Measurements from ENCODE around the gene ZNF784. TPM values are rescaled to one million over a fixed set of nuclear protein-coding genes. Genes with fewer than 3 reads are reported as not detected.
"Not testable (repeated sequence)": the region's sequence is repeated elsewhere in the genome, so short reads cannot be mapped to it uniquely, and the experiment has no call there.

The ZNF784 gene
- total RNA-seq, 1 experiment from 2014 or later: 3.6 TPM

- peak; percentile 75 for DNase-seq (ENCODE audit: low read depth)
- in situ Hi-C loops (cut with HindIII; ENCODE audit: low pct_unique_long_range_greater_than_20kb, low sequenced_read_pairs): no loop called here
These were observed 43.1 kb downstream of the ZNF784 start for GRCh38 chr19:55581145-55581822.

GRCh38 chr19:55580628-55581144, 43.7 kb downstream of the ZNF784 start, which contains the start of gene ZNF579:
Gene ZNF579 (minus strand): TSS chr19:55580848. CDS start chr19:55579639, 1,209 bp downstream.
- in situ Hi-C loops (cut with HindIII; ENCODE audit: low pct_unique_long_range_greater_than_20kb, low sequenced_read_pairs): no loop called here
- peak; percentile 78 for DNase-seq (ENCODE audit: low read depth)

GRCh38 chr19:55579766-55580621, 44.4 kb downstream of the ZNF784 start:
- peak; percentile 26 for DNase-seq (ENCODE audit: low read depth)
- in situ Hi-C loops (cut with HindIII; ENCODE audit: low pct_unique_long_range_greater_than_20kb, low sequenced_read_pairs): no loop called here

- DNase-seq (ENCODE audit: low read depth): no peak
- in situ Hi-C loops (cut with HindIII; ENCODE audit: low pct_unique_long_range_greater_than_20kb, low sequenced_read_pairs): no loop called here
These were observed 45.3 kb downstream of the ZNF784 start for GRCh38 chr19:55578761-55579747.

GRCh38 chr19:55578031-55578760, 46.2 kb downstream of the ZNF784 start:
- in situ Hi-C loops (cut with HindIII; ENCODE audit: low pct_unique_long_range_greater_than_20kb, low sequenced_read_pairs): no loop called here
- DNase-seq (ENCODE audit: low read depth): no peak

GRCh38 chr19:55576746-55577145, 47.6 kb downstream of the ZNF784 start:
- in situ Hi-C loops (cut with HindIII; ENCODE audit: low pct_unique_long_range_greater_than_20kb, low sequenced_read_pairs): no loop called here
- DNase-seq (ENCODE audit: low read depth): no peak

- DNase-seq (ENCODE audit: low read depth); in situ Hi-C loops (cut with HindIII; ENCODE audit: low pct_unique_long_range_greater_than_20kb, low sequenced_read_pairs): not testable (repeated sequence)
These were observed 50.4 kb downstream of the ZNF784 start for GRCh38 chr19:55573929-55574328.

Other genes with a start within 250 kb of the ZNF784 start
- gene TMEM190, start 247.7 kb downstream of the ZNF784 start, total RNA-seq (2014; rRNA removed; shearing (Covaris generic); ENCODE audit: low replicate concordance): not detected in 2 replicates
- 2.3 and 6.7 TPM in 2 replicates for gene TMEM238, start 240.3 kb downstream of the ZNF784 start, total RNA-seq (2014; rRNA removed; shearing (Covaris generic); ENCODE audit: low replicate concordance)
- 281 and 295 TPM in 2 replicates for gene RPL28, start 238.6 kb downstream of the ZNF784 start, total RNA-seq (2014; rRNA removed; shearing (Covaris generic); ENCODE audit: low replicate concordance)
- gene UBE2S, start 216.8 kb downstream of the ZNF784 start, total RNA-seq (2014; rRNA removed; shearing (Covaris generic); ENCODE audit: low replicate concordance): 231 and 237 TPM in 2 replicates
- not detected in 2 replicates for gene SHISA7, start 181.3 kb downstream of the ZNF784 start, total RNA-seq (2014; rRNA removed; shearing (Covaris generic); ENCODE audit: low replicate concordance)
- gene ISOC2, start 162.9 kb downstream of the ZNF784 start, total RNA-seq (2014; rRNA removed; shearing (Covaris generic); ENCODE audit: low replicate concordance): 231 and 265 TPM in 2 replicates
- gene C19orf85, start 159.8 kb downstream of the ZNF784 start, total RNA-seq (2014; rRNA removed; shearing (Covaris generic); ENCODE audit: low replicate concordance): not detected in 2 replicates
- gene ZNF628, start 147.9 kb downstream of the ZNF784 start, total RNA-seq (2014; rRNA removed; shearing (Covaris generic); ENCODE audit: low replicate concordance): 1.9 and 5.3 TPM in 2 replicates
- 94.3 and 99.9 TPM in 2 replicates for gene NAT14, start 139.4 kb downstream of the ZNF784 start, total RNA-seq (2014; rRNA removed; shearing (Covaris generic); ENCODE audit: low replicate concordance)
- gene SSC5D, start 136.1 kb downstream of the ZNF784 start, total RNA-seq (2014; rRNA removed; shearing (Covaris generic); ENCODE audit: low replicate concordance): 0.14 TPM in 1 of 2 replicates, not detected in the other
- gene SBK2, start 87.4 kb downstream of the ZNF784 start, total RNA-seq (2014; rRNA removed; shearing (Covaris generic); ENCODE audit: low replicate concordance): not detected in 2 replicates
- 1.0 and 6.3 TPM in 2 replicates for gene SBK3, start 79.0 kb downstream of the ZNF784 start, total RNA-seq (2014; rRNA removed; shearing (Covaris generic); ENCODE audit: low replicate concordance)
- gene ZNF579, start 43.7 kb downstream of the ZNF784 start, total RNA-seq (2014; rRNA removed; shearing (Covaris generic); ENCODE audit: low replicate concordance): 2.2 and 12.9 TPM in 2 replicates
- gene FIZ1, start 25.0 kb downstream of the ZNF784 start, total RNA-seq (2014; rRNA removed; shearing (Covaris generic); ENCODE audit: low replicate concordance): 12.3 and 13.4 TPM in 2 replicates
- 15.5 and 31.0 TPM in 2 replicates for gene ZNF524, start 24.3 kb downstream of the ZNF784 start, total RNA-seq (2014; rRNA removed; shearing (Covaris generic); ENCODE audit: low replicate concordance)
- 0.87 and 1.7 TPM in 2 replicates for gene ZNF865, start 18.9 kb downstream of the ZNF784 start, total RNA-seq (2014; rRNA removed; shearing (Covaris generic); ENCODE audit: low replicate concordance)
- 2.3 and 12.1 TPM in 2 replicates for gene ZNF580, start 16.4 kb upstream of the ZNF784 start, total RNA-seq (2014; rRNA removed; shearing (Covaris generic); ENCODE audit: low replicate concordance)
- 10.8 and 23.3 TPM in 2 replicates for gene ZNF581, start 19.1 kb upstream of the ZNF784 start, total RNA-seq (2014; rRNA removed; shearing (Covaris generic); ENCODE audit: low replicate concordance)
- gene CCDC106, start 23.6 kb upstream of the ZNF784 start, total RNA-seq (2014; rRNA removed; shearing (Covaris generic); ENCODE audit: low replicate concordance): 7.8 and 9.3 TPM in 2 replicates
- 129 and 183 TPM in 2 replicates for gene U2AF2, start 30.5 kb upstream of the ZNF784 start, total RNA-seq (2014; rRNA removed; shearing (Covaris generic); ENCODE audit: low replicate concordance)
- 117 and 123 TPM in 2 replicates for gene EPN1, start 50.7 kb upstream of the ZNF784 start, total RNA-seq (2014; rRNA removed; shearing (Covaris generic); ENCODE audit: low replicate concordance)
- not detected in 2 replicates for gene NLRP9, start 113.8 kb upstream of the ZNF784 start, total RNA-seq (2014; rRNA removed; shearing (Covaris generic); ENCODE audit: low replicate concordance)
- gene RFPL4A, start 134.5 kb upstream of the ZNF784 start, total RNA-seq (2014; rRNA removed; shearing (Covaris generic); ENCODE audit: low replicate concordance): not detected in 2 replicates
- gene RFPL4AL1, start 144.6 kb upstream of the ZNF784 start, total RNA-seq (2014; rRNA removed; shearing (Covaris generic); ENCODE audit: low replicate concordance): not detected in 2 replicates
- 0.14 TPM in 1 of 2 replicates, not detected in the other for gene NLRP11, start 207.4 kb upstream of the ZNF784 start, total RNA-seq (2014; rRNA removed; shearing (Covaris generic); ENCODE audit: low replicate concordance)
- gene NLRP4, start 212.0 kb upstream of the ZNF784 start, total RNA-seq (2014; rRNA removed; shearing (Covaris generic); ENCODE audit: low replicate concordance): not detected in 2 replicates

Data from Caki2 (cell line).